HFFc6 (cell line): ENCODE data around the gene CASP1. TPM values are rescaled to one million over a fixed set of nuclear protein-coding genes. Genes with fewer than 3 reads are reported as not detected.
A peak's percentile ranks its signal among the peaks of the same experiment; 100 is the strongest.

Experiments used
- DNase-seq: peaks from one replicate; pipeline ENCODE4 v3.0.0-alpha.2; 2018
- H3K27ac Mint-ChIP-seq: 2 replicates; pipeline ENCODE4 v1.8.0; 2020; ENCODE audit warnings: mild to moderate bottlenecking, mixed read lengths
- H3K27me3 Mint-ChIP-seq: 2 replicates; pipeline ENCODE4 v1.8.0; 2021; ENCODE audit warnings: mild to moderate bottlenecking, moderate library complexity, mixed read lengths; ENCODE audit not compliant: insufficient read depth
- H3K36me3 Mint-ChIP-seq: 2 replicates; pipeline ENCODE4 v1.8.0; 2021; ENCODE audit warnings: low read depth, mixed read lengths
- H3K4me1 Mint-ChIP-seq: 2 replicates; pipeline ENCODE4 v1.8.0; 2020; ENCODE audit warnings: low read depth, mixed read lengths
- H3K4me3 Mint-ChIP-seq: 2 replicates; pipeline ENCODE4 v1.8.0; 2020; ENCODE audit warnings: mild to moderate bottlenecking, moderate library complexity, mixed read lengths
- H3K9me3 Mint-ChIP-seq: 2 replicates; pipeline ENCODE4 v1.8.0; 2020; ENCODE audit warnings: mild to moderate bottlenecking, mixed read lengths
- total RNA-seq, 6 experiments: library from RNA; stranded (reverse); fragmentation: NEBNext Ultra II Directional; extraction: Animal tissue kit (Norgen Biotek cat#: 25700); gene quantifications; 2 replicates in 1 of 6; 3 replicates in 5 of 6; pipeline ENCODE4 v1.2.3, GENCODE V29; 2021
- TF ChIP-seq, protein P1 (sequence below): fragments of 200-600 bp; sonication (generic); IDR thresholded peaks from 2 replicates; pipeline ENCODE4 v1.5.0; 2021; ENCODE audit warnings: antibody characterized with exemption, mild to moderate bottlenecking

The CASP1 gene
- total RNA-seq, 6 experiments from 2014 or later, result 13.1 to 23.6 (median 21.1) TPM

DNA sequence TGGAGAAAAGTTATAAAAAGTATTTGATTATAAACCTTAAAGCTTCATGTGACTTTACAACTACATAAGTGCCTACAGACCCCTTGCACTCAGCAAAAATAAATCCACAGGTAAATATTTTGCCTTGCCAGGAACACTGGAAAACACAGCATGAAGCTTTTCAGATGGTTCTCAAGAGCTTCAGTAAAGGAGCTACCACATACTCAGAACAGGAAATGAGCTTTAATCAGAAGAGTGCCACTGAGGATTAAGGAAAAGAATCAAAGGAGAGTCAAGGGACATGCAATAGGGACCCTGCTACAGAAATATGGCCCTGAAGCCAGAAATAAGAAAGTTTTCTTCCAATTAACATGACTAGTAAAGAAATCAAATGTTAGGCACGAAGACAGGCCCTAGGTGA, 1.2 kb downstream of the CASP1 start:
- H3K27me3 Mint-ChIP-seq, result peaks cover 2% of the 10 kb centered on the region; the same call in 1 of the 2 replicates
- H3K36me3 Mint-ChIP-seq, result peaks cover 8% of the 10 kb centered on the region; the same call in 1 of the 2 replicates
- DNase-seq, result no peak
- peaks cover 5% of the 10 kb centered on the region; the same call in 1 of the 2 replicates for H3K9me3 Mint-ChIP-seq
- TF ChIP-seq, protein P1, sequence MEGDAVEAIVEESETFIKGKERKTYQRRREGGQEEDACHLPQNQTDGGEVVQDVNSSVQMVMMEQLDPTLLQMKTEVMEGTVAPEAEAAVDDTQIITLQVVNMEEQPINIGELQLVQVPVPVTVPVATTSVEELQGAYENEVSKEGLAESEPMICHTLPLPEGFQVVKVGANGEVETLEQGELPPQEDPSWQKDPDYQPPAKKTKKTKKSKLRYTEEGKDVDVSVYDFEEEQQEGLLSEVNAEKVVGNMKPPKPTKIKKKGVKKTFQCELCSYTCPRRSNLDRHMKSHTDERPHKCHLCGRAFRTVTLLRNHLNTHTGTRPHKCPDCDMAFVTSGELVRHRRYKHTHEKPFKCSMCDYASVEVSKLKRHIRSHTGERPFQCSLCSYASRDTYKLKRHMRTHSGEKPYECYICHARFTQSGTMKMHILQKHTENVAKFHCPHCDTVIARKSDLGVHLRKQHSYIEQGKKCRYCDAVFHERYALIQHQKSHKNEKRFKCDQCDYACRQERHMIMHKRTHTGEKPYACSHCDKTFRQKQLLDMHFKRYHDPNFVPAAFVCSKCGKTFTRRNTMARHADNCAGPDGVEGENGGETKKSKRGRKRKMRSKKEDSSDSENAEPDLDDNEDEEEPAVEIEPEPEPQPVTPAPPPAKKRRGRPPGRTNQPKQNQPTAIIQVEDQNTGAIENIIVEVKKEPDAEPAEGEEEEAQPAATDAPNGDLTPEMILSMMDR, result no peak
- peak overlapping the region; percentile 90 for H3K4me3 Mint-ChIP-seq
- H3K27ac Mint-ChIP-seq, result peak overlapping the region; percentile 93; the same call in 1 of the 2 replicates
- H3K4me1 Mint-ChIP-seq, result peaks cover 40% of the 10 kb centered on the region

DNA sequence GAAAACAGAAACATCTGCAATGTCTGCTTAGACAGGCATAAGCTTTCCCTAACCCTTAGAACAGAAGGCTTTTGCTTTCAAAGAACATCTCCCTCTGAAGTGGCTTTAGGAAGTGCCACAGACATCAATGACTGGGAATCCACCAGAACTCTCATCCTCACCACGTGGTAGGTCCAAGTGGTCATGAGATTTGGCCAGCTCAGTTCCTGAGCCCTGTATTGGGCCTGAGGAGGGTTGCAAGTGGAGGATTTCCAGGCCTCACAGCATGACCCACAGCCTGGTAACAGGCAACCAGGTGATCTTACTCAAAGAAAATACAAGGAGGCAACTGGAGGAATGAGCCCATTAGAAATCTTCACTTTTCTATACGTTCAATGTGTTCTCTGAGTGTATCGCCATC, 1.6 kb downstream of the CASP1 start:
- TF ChIP-seq, protein P1, result no peak
- peaks cover 40% of the 10 kb centered on the region for H3K4me1 Mint-ChIP-seq
- peaks cover 5% of the 10 kb centered on the region; the same call in 1 of the 2 replicates for H3K9me3 Mint-ChIP-seq
- no peak for DNase-seq
- H3K27ac Mint-ChIP-seq, result no peak overlapping the region; the same call in 1 of the 2 replicates
- peaks cover 2% of the 10 kb centered on the region; the same call in 1 of the 2 replicates for H3K27me3 Mint-ChIP-seq
- peaks cover 8% of the 10 kb centered on the region; the same call in 1 of the 2 replicates for H3K36me3 Mint-ChIP-seq
- H3K4me3 Mint-ChIP-seq, result peak overlapping the region; percentile 52; the same call in 1 of the 2 replicates

DNA sequence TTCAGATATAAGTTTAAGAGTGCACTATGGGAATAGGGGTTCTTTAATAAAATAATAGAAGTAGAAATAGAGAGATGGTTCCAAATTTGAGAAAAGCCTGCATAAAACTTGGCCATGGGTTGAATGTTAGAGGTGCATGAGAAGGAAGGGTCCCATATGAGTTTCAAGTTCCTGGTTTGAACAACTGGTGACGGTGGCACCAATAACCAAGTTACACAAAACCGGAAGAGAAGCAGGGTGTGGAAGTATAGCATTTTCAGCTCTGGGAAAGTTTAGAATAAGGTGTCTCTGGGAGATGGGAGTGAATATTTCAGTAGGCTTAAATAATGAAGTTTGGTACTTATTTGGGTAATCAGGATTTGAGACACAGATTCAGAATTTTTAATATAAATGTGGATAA, 2.4 kb downstream of the CASP1 start:
- no peak overlapping the region for H3K27ac Mint-ChIP-seq
- H3K36me3 Mint-ChIP-seq, result peaks cover 8% of the 10 kb centered on the region; the same call in 1 of the 2 replicates
- H3K27me3 Mint-ChIP-seq, result peaks cover 2% of the 10 kb centered on the region; the same call in 1 of the 2 replicates
- H3K4me1 Mint-ChIP-seq, result peaks cover 40% of the 10 kb centered on the region
- DNase-seq, result no peak
- no peak overlapping the region for H3K4me3 Mint-ChIP-seq
- TF ChIP-seq, protein P1, result no peak
- H3K9me3 Mint-ChIP-seq, result no peaks in the 10 kb centered on the region

DNA sequence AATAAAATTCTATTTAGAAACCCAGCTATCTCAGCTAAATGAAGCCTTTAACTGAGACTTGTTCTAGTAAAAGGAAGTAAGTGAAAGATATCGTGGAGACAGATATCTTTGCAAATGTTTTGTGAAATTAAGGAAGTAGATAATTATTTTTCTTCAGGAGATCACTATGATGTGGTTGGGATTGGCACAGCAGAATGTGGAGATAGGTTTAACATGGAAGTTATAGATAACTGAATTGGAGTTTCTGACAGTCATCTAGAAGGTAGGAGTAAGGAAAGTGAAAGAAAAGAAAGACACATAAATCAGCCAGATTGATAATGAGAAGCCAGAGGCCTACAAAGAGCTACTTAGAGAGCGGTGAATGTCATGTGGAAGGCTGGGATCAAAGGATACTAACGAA, 7.3 kb downstream of the CASP1 start:
- no peaks in the 10 kb centered on the region for H3K9me3 Mint-ChIP-seq
- DNase-seq, result no peak
- H3K36me3 Mint-ChIP-seq, result peaks cover 22% of the 10 kb centered on the region
- H3K27me3 Mint-ChIP-seq, result no peaks in the 10 kb centered on the region
- H3K4me3 Mint-ChIP-seq, result no peak overlapping the region
- TF ChIP-seq, protein P1, result no peak
- H3K27ac Mint-ChIP-seq, result no peak overlapping the region
- peaks cover 15% of the 10 kb centered on the region; the same call in 1 of the 2 replicates for H3K4me1 Mint-ChIP-seq

DNA sequence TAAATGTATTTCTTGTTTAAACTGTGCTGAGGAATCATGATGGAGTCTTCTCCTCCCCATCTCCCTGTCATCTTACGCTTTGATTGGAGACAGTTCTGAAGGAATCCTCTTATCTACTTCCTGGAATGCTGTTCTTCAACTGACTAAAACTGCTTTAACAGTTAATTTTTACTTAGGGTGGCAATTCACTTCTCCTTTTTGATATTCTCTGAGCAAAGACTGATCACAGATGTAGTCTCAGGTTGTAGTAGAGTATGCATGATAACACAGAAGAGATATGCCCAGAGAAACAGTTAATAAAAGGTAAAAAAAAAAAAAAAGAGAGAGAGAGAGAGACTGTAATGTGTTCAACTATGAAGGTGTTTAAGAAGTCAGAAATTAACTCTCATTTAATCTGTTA, 10.6 kb downstream of the CASP1 start:
- H3K4me3 Mint-ChIP-seq, result no peak overlapping the region
- DNase-seq, result no peak
- no peaks in the 10 kb centered on the region for H3K27me3 Mint-ChIP-seq
- TF ChIP-seq, protein P1, result no peak
- no peaks in the 10 kb centered on the region for H3K9me3 Mint-ChIP-seq
- peaks cover 11% of the 10 kb centered on the region; the same call in 1 of the 2 replicates for H3K4me1 Mint-ChIP-seq
- peaks cover 14% of the 10 kb centered on the region for H3K36me3 Mint-ChIP-seq
- no peak overlapping the region for H3K27ac Mint-ChIP-seq
